Sigmoid colon (tissue), 4 donors: ENCODE results near the gene SNX14.

Experiments
- POLR2AphosphoS5 ChIP-seq, 4 donors: sonication (generic); formaldehyde crosslinking; IDR thresholded peaks; one replicate each; pipeline ENCODE4 v1.6.1; 2017; ENCODE audit warnings: antibody characterized with exemption in 4 of 4
- TF ChIP-seq, protein P1 (sequence below), 4 experiments: fragments of 450-650 bp in 3 of 4; fragments of 200-600 bp in 1 of 4; IDR thresholded peaks; one replicate each; pipeline ENCODE4 v1.5.1; 2016 to 2019; ENCODE audit warnings: antibody characterized with exemption in 4 of 4, mild to moderate bottlenecking in 3 of 4, moderate library complexity in 2 of 4

DNA sequence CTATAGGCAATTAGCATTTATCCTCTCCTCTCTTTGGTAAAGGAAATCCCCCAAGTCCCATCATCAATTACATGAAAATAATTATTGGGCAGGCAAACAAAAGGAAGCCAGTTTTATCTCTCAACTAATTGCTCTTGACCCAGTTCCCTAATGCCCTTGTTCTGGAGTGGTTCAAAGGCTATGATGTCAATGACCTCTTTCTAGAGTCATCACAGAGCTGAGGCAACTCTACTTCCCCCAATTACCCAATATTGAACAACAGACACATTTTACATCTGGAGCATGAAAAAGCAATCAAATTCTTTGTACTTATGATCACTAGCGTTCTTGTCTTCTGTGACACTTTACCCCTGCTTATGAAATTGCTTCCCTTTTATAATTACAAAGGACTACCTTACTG, 100.3 kb downstream of the SNX14 start:
- TF ChIP-seq, protein P1, sequence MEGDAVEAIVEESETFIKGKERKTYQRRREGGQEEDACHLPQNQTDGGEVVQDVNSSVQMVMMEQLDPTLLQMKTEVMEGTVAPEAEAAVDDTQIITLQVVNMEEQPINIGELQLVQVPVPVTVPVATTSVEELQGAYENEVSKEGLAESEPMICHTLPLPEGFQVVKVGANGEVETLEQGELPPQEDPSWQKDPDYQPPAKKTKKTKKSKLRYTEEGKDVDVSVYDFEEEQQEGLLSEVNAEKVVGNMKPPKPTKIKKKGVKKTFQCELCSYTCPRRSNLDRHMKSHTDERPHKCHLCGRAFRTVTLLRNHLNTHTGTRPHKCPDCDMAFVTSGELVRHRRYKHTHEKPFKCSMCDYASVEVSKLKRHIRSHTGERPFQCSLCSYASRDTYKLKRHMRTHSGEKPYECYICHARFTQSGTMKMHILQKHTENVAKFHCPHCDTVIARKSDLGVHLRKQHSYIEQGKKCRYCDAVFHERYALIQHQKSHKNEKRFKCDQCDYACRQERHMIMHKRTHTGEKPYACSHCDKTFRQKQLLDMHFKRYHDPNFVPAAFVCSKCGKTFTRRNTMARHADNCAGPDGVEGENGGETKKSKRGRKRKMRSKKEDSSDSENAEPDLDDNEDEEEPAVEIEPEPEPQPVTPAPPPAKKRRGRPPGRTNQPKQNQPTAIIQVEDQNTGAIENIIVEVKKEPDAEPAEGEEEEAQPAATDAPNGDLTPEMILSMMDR (IDR thresholded peaks at IDR 0.05): no peak
- TF ChIP-seq POLR2AphosphoS5 (IDR thresholded peaks at IDR 0.05): no peak
